Measurements from ENCODE around the gene APLN.

The APLN gene

GRCh38 chrX:129640737-129641136 lies 14.0 kb downstream of the APLN start:
- no peak for DNase-seq

- no peak for DNase-seq
Measured at GRCh38 chrX:129638917-129639316, 15.8 kb downstream of the APLN start.

- DNase-seq, result peak; percentile 58 to 60
Measured at GRCh38 chrX:129637217-129638109, 17.3 kb downstream of the APLN start.

GRCh38 chrX:129636175-129636681 lies 18.5 kb downstream of the APLN start:
- no peak for DNase-seq

GRCh38 chrX:129634541-129634940 lies 20.2 kb downstream of the APLN start:
- no peak for DNase-seq

- no peak for DNase-seq
Measured at GRCh38 chrX:129632443-129632842, 22.3 kb downstream of the APLN start.

GRCh38 chrX:129631849-129632248 lies 22.9 kb downstream of the APLN start:
- DNase-seq, result no peak

- DNase-seq, result no peak
Measured at GRCh38 chrX:129629837-129630236, 24.9 kb downstream of the APLN start.

GRCh38 chrX:129626026-129626425 lies 28.7 kb downstream of the APLN start:
- DNase-seq, result no peak

GRCh38 chrX:129622757-129623301 lies 31.9 kb downstream of the APLN start:
- DNase-seq, result no peak

- DNase-seq, result no peak
Measured at GRCh38 chrX:129618997-129619396, 35.8 kb downstream of the APLN start.

- no peak for DNase-seq
Measured at GRCh38 chrX:129617420-129617819, 37.3 kb downstream of the APLN start.

GRCh38 chrX:129614481-129615255 lies 40.1 kb downstream of the APLN start:
- no peak for DNase-seq

- no peak for DNase-seq
Measured at GRCh38 chrX:129613596-129613995, 41.2 kb downstream of the APLN start.

GRCh38 chrX:129612396-129612795 lies 42.4 kb downstream of the APLN start:
- no peak for DNase-seq

- no peak for DNase-seq
Measured at GRCh38 chrX:129609395-129609794, 45.4 kb downstream of the APLN start.

- no peak for DNase-seq
Measured at GRCh38 chrX:129608496-129608895, 46.3 kb downstream of the APLN start.

- peak; percentile 28 to 36 for DNase-seq
Measured at GRCh38 chrX:129606918-129607317, 47.8 kb downstream of the APLN start.

- DNase-seq, result peak; percentile 34 to 54
Measured at GRCh38 chrX:129600981-129601424, 53.8 kb downstream of the APLN start.

GRCh38 chrX:129599996-129600395 lies 54.8 kb downstream of the APLN start:
- DNase-seq, result no peak

GRCh38 chrX:129599499-129599898 lies 55.3 kb downstream of the APLN start:
- no peak for DNase-seq

GRCh38 chrX:129597905-129598304 lies 56.9 kb downstream of the APLN start:
- DNase-seq, result no peak

- no peak for DNase-seq
Measured at GRCh38 chrX:129596077-129596476, 58.7 kb downstream of the APLN start.
